GM12891 (cell line): ENCODE data around the gene KRT86.

Experiments
- PAX5 ChIP-seq: IDR thresholded peaks from 2 replicates; pipeline ENCODE4 v1.6.1; 2011; ENCODE audit warnings: low read length, moderate library complexity, mild to moderate bottlenecking; ENCODE audit not compliant: insufficient read depth, severe bottlenecking
- POLR2A ChIP-seq: IDR thresholded peaks from 2 replicates; pipeline ENCODE4 v1.6.1; 2011; ENCODE audit warnings: low read depth, low read length, control low read depth
- POLR2AphosphoS5 ChIP-seq: IDR thresholded peaks from 2 replicates; pipeline ENCODE4 v1.6.1; 2011; ENCODE audit warnings: low read depth, low read length, control low read depth
- POU2F2 ChIP-seq: IDR thresholded peaks from 2 replicates; pipeline ENCODE4 v1.6.1; 2011; ENCODE audit warnings: low read depth, mild to moderate bottlenecking, control low read depth, low read length, moderate library complexity
- SPI1 ChIP-seq: IDR thresholded peaks from 2 replicates; pipeline ENCODE4 v1.6.1; 2011; ENCODE audit warnings: low read depth, low read length, control low read depth
- TAF1 ChIP-seq: IDR thresholded peaks from 2 replicates; pipeline ENCODE4 v1.6.1; 2011; ENCODE audit warnings: low read depth, low read length, control low read depth

DNA sequence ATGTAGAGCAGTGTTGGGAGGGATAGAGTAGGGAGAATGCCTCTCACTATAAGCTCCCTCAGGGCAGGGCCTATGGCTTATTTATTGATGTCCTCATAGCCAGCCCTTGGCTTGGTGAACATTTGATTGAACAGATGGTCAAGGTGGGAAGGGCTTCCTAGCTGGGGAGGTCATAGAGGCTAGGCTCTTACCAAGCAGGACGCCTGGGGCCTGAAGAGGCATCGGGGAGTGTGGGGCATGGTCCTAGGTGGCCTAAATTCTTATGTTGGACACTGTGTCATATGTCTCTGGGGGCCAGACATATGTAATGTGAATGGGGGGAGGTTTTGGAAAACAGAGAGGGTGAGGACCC is 17.9 kb upstream of the KRT86 start:
- TF ChIP-seq POLR2A (no peak), TAF1 (no peak), POU2F2 (no peak), POLR2AphosphoS5 (no peak), SPI1 (no peak), PAX5 (no peak)
